Measurements from ENCODE around the gene KCNJ2.

The KCNJ2 gene

DNA sequence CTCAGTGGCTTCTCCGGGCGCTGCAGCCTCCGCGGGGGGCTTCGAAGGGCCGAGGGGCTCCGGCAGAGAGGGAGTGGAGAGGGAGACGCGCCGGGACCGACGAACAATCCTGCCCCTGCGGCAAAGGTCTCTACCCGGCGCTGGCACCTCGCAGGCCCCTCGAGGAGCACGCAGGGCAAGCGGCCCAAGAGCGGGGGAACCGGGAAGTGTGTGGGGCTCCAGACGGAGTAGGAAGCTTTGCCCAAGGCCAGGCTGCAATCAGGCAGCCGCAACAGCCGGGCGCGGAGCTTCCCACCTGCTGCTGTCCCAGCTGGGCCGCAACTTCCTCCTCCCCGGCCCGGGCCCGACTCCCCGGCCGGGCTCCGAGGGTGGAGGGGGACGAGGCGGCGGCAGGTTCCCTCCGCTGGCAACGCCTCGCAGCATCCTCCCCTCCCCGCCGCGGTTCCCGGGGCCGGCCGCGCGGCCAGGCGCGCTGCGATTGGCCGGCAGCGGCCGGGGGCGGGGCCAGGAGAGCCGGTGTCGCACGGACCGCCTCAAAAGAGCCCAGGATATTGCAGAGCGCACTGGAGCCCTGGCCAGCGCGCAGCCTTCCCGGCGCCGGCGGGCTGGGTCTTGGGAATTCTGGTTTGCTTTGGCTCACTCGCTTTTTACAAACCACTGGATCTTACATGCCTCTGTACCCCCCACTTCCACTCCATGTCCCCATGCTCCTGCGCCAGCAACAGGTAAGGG, at the start of gene KCNJ2:
TSS of gene KCNJ2 (plus strand) at position 556 of the 732 bp plus-strand sequence. CDS start 5,508 bp downstream, outside the sequence.
- peak; percentile 54 to 92 for DNase-seq

DNA sequence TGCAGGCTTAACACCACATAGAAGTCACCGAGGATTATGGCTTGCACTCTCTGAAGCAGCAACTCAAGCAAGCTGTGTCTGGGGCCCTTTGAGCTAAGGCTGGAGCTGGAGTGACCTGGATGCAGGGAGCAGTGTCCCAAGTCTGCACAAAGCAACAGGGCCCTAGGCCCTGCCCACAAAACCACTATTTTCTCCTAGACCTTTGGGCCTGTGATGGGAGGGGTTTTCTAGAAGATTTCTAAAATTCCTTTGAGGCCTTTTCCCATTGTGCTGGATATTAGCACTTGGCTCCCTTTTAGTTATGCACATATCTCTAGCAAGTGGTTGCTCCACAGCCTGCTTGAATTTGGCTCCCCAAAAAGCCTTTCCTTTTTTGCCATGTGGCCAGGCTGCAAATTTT, 49.8 kb upstream of the KCNJ2 start:
- no peak for DNase-seq

DNA sequence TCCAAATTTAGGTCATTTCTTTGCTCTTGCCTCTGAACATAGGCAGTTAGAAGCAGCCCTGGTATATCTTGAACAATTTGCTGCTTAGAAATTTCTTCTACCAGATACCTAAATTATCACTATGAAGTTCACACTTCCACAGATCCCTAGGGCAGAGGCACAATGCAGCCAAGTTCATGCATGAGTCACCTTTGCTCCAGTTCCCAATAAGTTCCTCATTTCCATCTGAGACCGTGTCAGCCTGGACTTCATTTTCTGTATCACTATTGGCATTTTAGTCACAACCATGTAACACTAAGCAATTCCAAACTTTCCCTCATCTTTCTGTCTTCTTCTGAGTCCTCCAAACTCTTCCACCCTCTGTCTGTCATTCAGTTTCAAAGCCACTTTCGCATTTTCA, 49.3 kb upstream of the KCNJ2 start:
- DNase-seq, result no peak

DNA sequence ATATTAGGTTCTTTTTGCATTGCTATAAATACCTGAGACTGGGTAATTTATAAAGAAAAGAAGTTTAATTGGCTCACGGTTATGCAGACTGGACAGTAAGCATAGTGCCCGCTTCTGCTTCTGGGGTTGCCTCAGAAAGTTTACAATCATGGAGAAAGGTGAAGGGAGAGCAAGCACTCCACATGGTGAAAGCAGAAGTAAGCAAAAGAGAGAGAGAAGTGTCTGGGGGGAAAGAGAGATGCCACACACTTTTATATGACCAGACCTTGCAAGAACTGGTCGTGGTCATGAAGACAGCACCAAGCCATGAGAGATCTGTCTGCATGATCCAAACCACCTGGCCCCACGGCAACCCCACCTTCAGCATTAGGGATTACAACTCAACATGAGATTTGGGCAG, 48.9 kb upstream of the KCNJ2 start:
- DNase-seq, result no peak

DNA sequence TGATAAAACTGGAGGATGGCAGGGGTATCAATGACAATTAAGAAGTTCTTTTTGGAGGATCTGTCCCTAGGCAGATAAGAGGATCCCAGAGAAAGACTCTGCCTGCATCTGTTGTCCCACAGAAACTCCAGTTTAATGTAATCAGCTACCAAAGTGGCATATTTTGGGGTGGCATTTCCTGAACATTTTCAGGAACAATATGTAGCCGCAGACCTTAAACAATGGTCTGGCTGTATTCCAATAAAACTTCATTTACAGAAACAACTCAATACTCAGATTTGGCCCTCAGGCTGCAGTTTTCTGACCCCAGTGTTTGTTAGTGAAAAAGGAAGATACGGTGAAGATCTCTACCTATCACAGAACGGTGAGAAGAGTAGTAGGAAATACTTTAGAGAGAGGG, 48.2 kb upstream of the KCNJ2 start:
- no peak for DNase-seq

DNA sequence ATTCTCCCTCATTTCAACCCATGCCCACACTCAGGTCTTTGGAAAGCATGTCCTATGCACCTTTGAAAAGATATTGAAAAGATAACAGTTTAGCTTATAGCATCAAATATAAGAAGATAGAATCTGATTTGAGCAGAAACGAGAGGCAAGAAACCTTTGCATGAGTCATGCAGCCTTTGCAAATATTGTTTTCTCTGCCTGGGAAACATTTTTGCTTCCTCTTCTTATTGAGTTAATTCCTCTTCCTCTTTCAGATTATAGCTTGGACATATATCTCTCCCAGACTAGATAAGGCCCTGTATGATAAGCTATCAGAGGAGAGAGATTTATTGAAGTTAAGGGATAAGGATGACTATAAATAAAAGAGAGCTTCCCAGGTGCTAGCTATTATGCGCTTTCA, 46.1 kb upstream of the KCNJ2 start:
- DNase-seq, result no peak

DNA sequence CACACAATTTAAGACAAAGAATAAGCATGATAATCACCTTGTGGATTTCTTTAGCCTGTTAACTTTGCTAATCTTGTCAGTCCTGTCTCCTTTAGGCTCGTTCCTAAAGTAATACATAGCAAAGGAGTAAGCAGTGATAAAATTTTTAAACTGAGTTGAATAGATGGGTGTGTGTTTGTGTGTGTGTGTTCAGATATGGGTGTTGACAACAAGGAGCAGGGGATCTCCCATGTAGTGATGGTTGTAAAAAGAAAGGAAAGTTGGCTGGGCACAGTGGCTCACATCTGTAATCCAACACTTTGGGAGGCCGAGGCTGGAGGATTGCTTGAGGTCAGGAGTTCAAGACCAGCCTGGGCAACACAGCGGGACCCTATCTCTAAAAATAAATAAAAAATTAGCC, 44.6 kb upstream of the KCNJ2 start:
- DNase-seq, result no peak

DNA sequence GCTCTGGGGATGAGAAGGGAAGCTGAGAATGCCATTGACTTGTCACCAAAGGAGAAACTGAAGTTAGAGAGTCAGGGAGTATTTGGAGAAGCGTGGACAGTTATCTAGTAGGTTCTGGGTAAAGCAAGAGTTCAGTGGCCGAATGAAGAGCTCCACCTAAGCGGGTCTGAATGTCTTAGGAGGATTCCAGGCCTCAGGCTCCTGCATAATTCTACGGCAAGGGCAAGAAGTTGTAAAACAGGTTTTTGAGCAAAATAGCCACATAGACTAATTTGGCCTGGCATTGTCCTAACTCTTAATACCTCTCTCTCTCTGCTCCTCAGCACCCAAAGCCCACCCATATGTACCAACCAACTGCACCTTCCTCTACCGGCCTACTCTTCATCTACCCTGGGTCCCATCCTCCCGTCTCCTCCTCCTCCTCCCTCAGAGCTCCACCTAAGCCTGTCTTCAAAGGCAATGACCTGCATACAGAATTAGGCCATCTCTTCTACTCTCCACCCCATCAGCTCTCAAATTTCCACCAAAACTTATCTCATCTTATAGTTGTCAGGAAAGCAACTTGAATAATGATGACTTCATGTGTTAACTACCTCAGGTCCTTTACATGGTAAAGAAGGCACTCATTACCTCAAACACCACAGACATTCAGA, 42.0 kb upstream of the KCNJ2 start:
- no peak for DNase-seq

DNA sequence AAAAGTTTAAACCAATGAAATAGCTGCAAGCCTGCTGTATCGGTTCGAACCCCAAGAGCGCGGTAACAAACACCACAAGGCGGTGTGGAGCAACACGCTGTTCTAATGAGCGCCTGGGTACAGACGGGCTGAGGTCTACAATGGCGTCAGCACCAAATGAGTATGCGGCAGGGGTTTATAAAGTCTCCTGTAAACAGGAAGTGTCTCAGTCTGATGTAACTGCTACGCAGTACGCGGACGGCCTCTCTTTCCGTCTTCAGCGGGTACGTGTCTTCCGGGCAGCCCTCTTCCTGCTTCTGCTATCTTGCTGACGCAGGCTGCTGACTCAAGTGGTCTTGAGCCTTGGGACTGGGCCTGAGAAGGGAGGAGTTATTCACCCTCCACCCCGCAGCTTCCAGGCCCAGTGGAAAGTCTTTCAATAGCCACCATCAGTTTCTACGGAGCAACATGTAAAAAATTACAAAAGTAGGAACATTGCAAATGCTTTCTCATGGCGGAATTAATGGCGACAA, 40.5 kb upstream of the KCNJ2 start:
- DNase-seq, result no peak

DNA sequence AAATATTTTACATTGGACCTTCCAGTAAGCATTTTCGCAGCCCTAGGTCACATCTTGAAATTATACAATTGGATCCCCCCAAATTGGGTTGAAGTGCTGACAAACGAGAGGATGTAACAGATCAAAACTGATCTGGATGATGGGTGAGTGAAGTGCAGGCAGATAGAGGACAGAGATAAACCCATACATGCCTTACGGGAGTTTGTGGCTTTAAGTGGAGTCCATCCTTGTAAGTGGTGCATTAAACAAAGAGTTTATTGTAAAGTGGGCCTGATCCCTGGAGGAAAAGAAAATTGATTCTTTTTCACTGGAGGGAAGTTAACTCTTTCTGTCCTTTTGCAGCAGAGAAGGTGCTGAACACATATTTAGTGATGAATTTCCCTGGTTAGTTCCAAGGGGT, 39.0 kb upstream of the KCNJ2 start:
- DNase-seq, result no peak

DNA sequence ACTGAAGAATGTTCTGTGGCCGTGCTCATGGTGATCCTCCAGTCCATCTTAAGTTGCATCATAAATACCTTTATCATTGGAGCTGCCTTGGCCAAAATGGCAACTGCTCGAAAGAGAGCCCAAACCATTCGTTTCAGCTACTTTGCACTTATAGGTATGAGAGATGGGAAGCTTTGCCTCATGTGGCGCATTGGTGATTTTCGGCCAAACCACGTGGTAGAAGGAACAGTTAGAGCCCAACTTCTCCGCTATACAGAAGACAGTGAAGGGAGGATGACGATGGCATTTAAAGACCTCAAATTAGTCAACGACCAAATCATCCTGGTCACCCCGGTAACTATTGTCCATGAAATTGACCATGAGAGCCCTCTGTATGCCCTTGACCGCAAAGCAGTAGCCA, 36.8 kb upstream of the KCNJ2 start:
- no peak for DNase-seq

DNA sequence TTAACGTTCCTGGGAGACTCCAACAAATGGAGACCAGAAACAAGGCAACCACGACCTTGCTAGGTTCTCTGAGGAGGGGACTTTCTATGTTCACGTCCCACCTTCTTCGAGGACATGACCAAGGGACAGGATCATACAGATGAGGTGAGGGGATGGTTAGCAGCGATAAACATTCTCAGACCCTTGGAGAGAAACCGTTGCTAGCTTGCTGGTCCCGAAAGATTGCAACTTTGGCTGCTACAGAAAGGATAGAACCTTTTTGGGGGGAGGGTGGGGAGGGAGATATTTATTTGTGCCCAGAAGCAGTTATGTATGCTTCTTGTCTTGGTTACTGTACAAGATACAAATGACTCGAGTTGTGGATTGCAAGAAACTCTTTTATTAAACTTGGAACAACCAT, 35.3 kb upstream of the KCNJ2 start:
- DNase-seq, result no peak

DNA sequence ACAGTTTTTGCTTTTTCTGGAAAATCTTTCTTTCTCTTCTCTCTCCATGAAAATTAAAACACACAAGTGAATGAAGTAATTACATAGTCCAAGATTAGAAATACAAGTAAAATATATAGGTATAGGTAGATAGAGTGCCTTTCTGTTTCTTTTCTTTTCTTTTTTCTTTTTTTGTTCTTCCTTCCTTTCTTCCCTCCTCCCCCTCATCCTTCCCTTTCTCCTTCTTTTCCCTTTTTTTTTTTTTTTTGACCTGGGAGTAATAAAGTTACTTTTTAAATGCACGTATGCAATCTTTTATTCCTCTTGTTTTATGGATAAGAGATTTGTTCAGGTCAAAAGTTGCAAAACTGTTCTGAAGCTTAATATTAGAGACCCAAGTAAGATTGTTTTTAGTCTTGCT, 34.6 kb upstream of the KCNJ2 start:
- DNase-seq, result no peak

DNA sequence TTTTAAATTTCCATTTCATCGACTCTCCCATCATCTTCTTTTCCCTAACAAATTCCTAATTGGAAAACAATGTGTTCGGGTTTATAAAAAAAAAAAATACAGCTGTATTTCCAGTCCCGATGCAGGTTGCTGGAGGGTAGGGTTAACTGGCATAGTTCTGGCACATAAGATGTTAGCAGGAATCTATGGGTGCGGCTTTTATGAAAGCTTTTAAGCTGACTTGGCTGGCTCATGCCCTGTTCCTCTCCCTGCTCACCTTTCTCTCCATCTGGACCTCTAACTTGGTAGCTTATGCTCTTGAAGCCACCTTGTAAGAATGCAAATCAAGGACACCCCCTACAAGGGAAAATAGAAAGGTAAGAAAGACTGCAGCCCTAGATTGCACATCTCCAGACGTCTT, 33.2 kb upstream of the KCNJ2 start:
- no peak for DNase-seq

DNA sequence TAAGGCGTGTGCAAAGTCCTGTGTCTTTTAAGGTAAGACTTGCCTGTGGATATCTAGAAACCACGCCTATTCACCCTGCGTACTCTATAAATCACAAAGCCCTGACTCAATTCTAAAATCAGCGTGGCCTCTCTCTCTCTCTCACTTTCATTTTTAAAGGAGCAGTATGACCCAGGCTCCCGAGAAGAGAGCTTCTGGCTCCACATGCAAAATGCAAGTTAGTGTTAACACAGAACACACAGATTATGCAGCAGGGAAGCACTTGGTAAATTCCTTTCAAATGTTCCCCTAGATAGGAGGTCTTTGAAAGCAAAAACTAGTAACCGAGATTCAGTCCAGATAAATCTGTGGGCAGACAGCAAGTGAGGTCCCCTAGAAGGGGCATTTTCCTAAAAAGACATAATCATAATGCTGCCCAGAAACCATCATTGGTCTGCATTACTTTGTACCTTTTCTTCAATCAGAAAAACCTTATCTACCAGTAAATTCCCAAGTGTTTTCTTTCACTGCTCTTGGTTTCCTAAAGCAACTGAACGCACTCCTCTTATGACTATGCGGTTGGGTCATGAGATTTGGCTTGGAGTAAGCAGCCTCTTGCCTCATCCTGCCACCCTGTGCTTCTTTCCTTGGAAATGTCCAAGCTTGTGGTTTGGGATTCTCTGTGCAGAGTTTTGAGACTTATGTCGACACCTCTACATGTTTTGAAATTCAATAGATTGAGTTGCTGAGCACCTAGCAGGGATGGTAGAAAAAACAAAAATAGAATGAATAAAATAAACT, 31.7 kb upstream of the KCNJ2 start:
- DNase-seq, result no peak

DNA sequence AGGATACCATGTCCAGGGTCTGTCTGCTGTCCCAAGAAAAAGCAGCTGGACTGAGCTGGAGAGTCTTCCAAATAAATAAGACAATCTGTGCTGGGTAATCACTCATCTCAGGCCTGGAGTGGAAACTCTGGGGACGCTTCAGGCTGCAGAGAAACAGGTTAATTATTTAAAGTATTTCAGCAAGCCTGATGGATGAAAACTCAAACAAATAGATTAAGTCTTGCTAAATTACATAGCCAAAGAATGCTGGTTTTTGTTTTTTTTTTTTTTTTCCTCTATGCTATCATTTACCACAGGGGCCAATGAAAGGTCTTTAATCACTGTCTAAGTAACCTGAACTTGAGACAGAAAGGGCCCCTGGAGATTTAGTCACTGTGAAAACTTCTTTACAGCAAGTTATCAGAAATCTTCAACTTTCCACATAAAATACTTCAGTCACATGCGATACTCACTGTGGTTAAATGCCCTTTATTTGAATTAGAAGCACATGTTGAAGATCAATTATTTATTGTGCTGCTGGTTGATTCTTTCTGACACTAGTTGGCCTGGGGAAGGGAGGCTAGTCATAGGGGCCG, 31.0 kb upstream of the KCNJ2 start:
- no peak for DNase-seq

DNA sequence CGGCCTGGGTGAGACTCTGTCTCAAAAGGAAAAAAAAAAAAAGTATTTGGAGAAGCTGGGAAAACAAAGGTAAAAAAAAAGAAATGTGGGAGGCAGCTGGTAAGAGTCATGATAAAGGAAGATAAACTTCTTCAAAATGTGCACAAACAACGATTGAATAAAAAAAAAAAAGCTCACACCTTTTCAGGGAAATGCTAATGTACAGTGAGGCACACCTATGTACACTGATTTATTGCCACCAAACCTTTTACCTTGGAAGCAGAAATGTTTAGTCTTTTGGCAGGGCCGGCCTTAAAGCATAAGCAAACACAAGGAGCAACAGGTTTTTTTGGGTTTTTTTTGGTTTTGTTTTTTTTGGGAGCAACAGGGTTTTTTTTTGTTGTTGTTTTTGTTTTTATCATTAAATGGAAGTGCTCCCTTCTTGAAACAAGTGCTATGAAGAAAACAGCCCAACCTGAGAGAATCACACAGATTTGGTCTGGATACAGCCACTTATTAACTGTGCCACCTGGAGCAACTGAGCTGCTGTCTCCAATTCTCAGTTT, 29.8 kb upstream of the KCNJ2 start:
- no peak for DNase-seq

DNA sequence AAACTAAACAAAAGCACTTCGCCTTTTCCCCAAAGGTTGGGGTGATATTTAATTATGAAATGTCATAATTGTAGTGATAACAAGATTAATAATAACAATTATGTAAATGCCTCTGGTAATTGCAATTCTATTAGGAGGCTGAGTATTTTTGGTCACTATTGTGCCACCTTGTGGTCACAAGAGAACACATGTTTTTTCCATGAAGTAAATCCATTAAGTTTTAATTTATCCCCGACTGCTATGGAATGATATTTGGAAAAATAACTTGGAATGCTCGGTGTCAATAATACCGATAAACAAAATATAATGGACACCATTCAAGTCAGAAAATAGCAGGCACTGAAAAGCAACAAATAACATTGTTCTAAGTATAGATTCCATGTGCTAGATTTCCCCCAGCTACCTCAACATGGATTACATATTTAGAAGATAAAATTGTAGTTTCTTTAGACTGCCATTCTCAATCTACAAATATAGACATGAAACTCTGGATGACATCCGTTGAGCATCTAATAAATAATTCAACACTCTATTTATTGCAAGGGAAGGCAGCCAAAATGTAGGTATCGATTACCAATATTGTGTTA, 25.0 kb upstream of the KCNJ2 start:
- peak; percentile 21 to 30 for DNase-seq

DNA sequence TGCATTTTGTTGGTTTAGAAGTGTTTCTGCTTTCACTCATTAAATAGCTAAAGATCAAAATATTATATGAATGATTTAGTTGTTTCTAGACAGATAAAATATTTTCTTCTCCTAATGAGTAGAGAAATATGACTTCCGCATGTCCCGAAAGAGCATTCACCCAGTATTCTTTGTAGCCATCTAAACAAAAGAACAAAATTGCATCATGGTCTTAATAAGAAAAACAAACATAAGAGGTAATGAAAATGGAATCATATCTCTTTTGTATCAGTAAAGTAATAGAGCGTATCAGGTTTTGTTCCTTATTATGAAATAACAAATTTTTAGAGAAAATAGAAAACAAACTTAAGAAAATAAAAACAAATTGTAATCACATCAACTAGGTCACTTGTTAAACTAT, 16.1 kb upstream of the KCNJ2 start:
- no peak for DNase-seq

DNA sequence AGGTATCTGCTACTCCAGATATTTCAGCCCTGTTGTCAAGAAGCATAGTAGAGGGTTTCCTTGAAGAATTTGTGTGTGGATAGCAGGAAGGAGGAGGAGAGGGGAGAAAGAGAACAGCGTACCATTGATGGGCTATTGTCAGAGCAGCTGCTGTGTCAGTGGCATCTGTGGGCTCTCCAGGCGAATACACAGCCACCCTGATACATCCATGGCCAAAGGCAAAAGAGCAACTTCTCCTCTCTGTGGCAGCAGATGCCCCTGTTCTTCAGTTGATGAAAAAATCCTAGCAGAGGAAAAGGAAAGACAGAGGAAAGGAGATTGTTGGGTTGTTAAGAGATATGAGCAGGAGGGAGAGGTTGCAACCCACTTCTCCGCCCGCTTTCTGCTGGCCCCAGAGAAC, 12.2 kb upstream of the KCNJ2 start:
- DNase-seq, result no peak

DNA sequence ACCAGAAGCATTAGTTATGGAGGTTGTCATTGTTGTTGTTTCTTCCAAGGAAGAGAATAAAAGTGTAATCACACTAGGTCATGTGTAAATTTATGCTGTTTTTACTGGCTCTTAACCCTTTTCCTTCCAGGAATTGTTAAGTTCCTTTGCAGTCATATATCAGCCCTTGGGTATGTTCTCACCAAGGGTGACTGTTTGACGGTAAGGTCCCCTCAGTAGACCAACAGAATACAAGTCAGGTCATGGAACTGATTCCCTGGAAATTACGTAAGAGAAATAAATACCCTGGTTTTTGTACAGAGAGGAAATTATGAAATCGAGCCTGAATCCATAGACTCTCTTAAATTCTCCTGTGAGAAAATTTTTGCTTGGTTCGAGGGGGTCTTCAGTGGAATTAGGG, 11.2 kb upstream of the KCNJ2 start:
- DNase-seq, result no peak

DNA sequence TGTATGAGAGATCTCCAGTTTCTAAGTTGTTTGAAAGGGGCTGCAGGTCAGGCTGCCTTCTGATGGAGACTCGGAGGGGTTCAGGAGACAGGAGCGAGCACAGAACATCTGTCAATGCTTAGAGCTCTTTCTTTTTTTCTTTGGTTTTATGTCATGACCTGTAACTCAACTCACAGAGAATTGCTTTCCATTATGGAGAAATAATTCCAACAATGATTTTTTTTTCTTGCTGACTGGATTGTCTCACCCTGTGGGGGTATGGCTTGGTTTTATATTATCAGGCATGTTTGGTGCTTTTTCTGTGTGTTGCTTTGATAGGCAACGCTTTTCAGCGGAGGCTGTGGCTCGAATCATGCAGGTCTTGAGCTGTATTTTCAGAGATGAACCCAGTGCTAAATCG, 10.7 kb upstream of the KCNJ2 start:
- DNase-seq, result no peak

DNA sequence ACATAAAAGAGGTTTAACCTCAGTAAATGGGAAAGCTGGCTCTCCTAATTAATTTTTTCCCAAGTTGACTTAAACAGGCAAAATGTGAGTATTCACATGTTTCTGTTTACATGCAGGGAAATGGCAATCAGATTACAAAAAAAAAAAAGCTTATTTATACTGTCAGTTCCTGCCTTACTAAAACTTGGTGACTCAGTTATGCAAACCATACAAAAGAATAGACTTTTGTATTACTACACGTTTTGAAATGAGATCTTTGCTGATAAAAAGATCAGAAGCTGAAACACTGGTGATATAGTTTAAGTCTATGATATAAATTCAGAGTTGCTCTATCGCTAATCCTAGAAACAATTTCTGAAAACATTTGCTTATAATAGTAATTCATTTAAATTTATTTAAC, 9.4 kb upstream of the KCNJ2 start:
- no peak for DNase-seq
